ENCODE results near the gene DSG3.

DNA sequence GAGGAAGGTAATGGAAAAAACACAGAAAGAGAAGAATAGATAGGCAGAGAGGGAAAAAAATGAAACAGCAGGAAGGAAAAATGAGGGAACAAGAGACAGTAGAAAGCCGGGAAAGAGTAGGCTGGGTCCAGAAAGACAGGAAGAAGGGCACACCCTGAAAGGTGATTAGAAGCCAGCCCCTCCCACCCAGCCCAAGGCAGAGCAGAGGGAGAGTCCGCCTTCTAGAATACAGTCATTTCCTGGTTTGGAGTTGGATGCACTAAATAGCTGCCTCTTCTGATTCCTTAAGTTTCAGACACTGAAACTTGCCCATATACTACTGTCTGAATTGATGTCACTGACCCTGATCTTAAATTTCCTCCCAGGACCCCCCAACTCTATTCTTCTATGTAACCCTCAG is 17.9 kb upstream of the DSG3 start:
- TF ChIP-seq, protein P1, sequence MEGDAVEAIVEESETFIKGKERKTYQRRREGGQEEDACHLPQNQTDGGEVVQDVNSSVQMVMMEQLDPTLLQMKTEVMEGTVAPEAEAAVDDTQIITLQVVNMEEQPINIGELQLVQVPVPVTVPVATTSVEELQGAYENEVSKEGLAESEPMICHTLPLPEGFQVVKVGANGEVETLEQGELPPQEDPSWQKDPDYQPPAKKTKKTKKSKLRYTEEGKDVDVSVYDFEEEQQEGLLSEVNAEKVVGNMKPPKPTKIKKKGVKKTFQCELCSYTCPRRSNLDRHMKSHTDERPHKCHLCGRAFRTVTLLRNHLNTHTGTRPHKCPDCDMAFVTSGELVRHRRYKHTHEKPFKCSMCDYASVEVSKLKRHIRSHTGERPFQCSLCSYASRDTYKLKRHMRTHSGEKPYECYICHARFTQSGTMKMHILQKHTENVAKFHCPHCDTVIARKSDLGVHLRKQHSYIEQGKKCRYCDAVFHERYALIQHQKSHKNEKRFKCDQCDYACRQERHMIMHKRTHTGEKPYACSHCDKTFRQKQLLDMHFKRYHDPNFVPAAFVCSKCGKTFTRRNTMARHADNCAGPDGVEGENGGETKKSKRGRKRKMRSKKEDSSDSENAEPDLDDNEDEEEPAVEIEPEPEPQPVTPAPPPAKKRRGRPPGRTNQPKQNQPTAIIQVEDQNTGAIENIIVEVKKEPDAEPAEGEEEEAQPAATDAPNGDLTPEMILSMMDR (IDR thresholded peaks at IDR 0.05) = no peak
- TF ChIP-seq POLR2A (IDR thresholded peaks at IDR 0.05) = no peak

Data from gastroesophageal sphincter (tissue), 3 donors.